Kidney (tissue), 14 donors: ENCODE results near the gene CSNK1G3. TPM values are rescaled to one million over a fixed set of nuclear protein-coding genes. Genes with fewer than 3 reads are reported as not detected.

Experiments used
- DNase-seq, 5 donors: peaks; one replicate each; pipeline ENCODE4 v3.0.0-alpha.2; 2013 to 2020
- FAIRE-seq: peaks from 2 replicates; lab custom pipeline; 2012; peaks lifted over from hg19 to GRCh38; lab: Jason Lieb, UNC
- H3K27ac ChIP-seq, 2 donors: one replicate each; pipeline ENCODE4 v1.7.0; 2013; ENCODE audit warnings: low read depth in 2 of 2, low read length in 2 of 2, inconsistent platforms in 1 of 2
- H3K27me3 ChIP-seq: one replicate; pipeline ENCODE4 v1.7.1; 2013; ENCODE audit warnings: low read length, inconsistent platforms; ENCODE audit not compliant: control insufficient read depth, insufficient read depth
- H3K36me3 ChIP-seq, 3 donors: one replicate each; pipeline versions ENCODE4 v1.7.0 to v1.7.1; 2013; ENCODE audit warnings: low read length in 3 of 3, control low read depth in 1 of 3, inconsistent platforms in 1 of 3; ENCODE audit not compliant: insufficient read depth in 3 of 3, control insufficient read depth in 2 of 3
- H3K4me1 ChIP-seq, 3 donors: one replicate each; pipeline versions ENCODE4 v1.7.0 to v1.7.1; 2013; ENCODE audit warnings: low read length in 3 of 3, inconsistent platforms in 1 of 3, low read depth in 1 of 3; ENCODE audit not compliant: control insufficient read depth in 2 of 3, insufficient read depth in 2 of 3
- H3K4me3 ChIP-seq, 3 donors: one replicate each; pipeline versions ENCODE4 v1.7.0 to v1.8.1; 2013; ENCODE audit warnings: low read length in 3 of 3, control low read depth in 1 of 3, inconsistent platforms in 1 of 3
- H3K9ac ChIP-seq, 3 donors: one replicate each; pipeline versions ENCODE4 v1.7.0 to v1.7.1; 2013; ENCODE audit warnings: low read length in 3 of 3, control low read depth in 1 of 3, inconsistent platforms in 1 of 3
- H3K9me3 ChIP-seq, 3 donors: one replicate each; pipeline versions ENCODE4 v1.7.0 to v1.7.1; 2013; ENCODE audit warnings: low read length in 3 of 3, control low read depth in 1 of 3, inconsistent platforms in 1 of 3; ENCODE audit not compliant: control insufficient read depth in 2 of 3, insufficient read depth in 1 of 3
- intact Hi-C: fragments of 100-400 bp; cut with DNase I; formaldehyde crosslinking; loops from one replicate; pipeline ENCODE4 v1.11.1; 2022
- polyA plus RNA-seq: library from polyadenylated mRNA; stranded (reverse); fragments of 350-450 nt; fragmentation: Illumina TruSeq; extraction: RNeasy Lipid Tissue Mini Kit (QIAGEN cat#74804); gene quantifications from one replicate; pipeline ENCODE4 v1.2.3, GENCODE V29; 2014; ENCODE audit warnings: low read depth, low replicate concordance; ENCODE audit not compliant: insufficient read depth
- total RNA-seq: library from RNA; stranded (reverse); fragmentation: NEBNext Ultra II Directional; extraction: Animal tissue kit (Norgen Biotek cat#: 25700); gene quantifications from one replicate; pipeline ENCODE4 v1.2.1, GENCODE V29; 2021
- TF ChIP-seq, protein P1 (sequence below): IDR thresholded peaks from 3 replicates; pipeline ENCODE4 v1.5.1; 2012; ENCODE audit warnings: mild to moderate bottlenecking, moderate library complexity, borderline replicate concordance; ENCODE audit not compliant: insufficient read depth; ENCODE audit errors: extremely low read depth
- donor health status: control.
- donor health status: control.
- donor health status: control.
- donor health status: control.
- donor health status: control.
- donor health status: DM: yes; HTN: yes; CAD: no.
- donor health status: Normal renal cell carcinoma (clear cell type).

CSNK1G3 gene
- total and polyA plus RNA-seq, 2 donors from 2014 or later, result 8.1 to 39.1 TPM

- peak; percentile 3 for FAIRE-seq
Observed at GRCh38 chr5:123599171-123599570, 87.2 kb downstream of the CSNK1G3 start.

DNA sequence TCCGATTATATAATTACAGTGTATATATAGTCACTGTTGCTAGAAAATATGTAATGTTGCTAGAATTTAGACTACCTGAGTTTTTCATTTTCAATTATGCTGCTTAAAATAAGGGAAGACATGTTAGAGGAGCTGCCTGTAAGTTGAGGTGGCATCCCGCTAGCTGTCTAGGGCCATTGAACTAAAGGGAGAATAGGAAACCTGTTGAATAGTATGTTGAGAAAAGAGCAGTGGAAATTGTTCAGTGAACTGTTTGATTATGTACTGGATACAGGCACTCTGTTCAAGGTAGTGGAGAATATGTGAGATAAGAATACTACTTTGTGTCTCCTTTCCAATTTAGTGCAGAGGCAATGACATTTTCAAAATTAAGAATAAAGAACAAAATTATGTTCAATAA is 89.6 kb downstream of the CSNK1G3 start:
- intact Hi-C loops, result no loop called here
- no peak for FAIRE-seq

More at GRCh38 chr5:123599171-123599570, 87.2 kb downstream of the CSNK1G3 start:
- intact Hi-C loops, result no loop called here
- Histone ChIP-seq H3K4me1 (no peaks in the 10 kb centered on the region), H3K9me3 (no peaks in the 10 kb centered on the region), H3K27ac (no peak overlapping the region), H3K9ac (no peak overlapping the region), H3K27me3 (no peaks in the 10 kb centered on the region), H3K4me3 (no peak overlapping the region), H3K36me3 (no peaks in the 10 kb centered on the region)
- no peak for DNase-seq
- TF ChIP-seq, protein P1, sequence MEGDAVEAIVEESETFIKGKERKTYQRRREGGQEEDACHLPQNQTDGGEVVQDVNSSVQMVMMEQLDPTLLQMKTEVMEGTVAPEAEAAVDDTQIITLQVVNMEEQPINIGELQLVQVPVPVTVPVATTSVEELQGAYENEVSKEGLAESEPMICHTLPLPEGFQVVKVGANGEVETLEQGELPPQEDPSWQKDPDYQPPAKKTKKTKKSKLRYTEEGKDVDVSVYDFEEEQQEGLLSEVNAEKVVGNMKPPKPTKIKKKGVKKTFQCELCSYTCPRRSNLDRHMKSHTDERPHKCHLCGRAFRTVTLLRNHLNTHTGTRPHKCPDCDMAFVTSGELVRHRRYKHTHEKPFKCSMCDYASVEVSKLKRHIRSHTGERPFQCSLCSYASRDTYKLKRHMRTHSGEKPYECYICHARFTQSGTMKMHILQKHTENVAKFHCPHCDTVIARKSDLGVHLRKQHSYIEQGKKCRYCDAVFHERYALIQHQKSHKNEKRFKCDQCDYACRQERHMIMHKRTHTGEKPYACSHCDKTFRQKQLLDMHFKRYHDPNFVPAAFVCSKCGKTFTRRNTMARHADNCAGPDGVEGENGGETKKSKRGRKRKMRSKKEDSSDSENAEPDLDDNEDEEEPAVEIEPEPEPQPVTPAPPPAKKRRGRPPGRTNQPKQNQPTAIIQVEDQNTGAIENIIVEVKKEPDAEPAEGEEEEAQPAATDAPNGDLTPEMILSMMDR, result no peak

GRCh38 chr5:123605822-123606221 is 93.8 kb downstream of the CSNK1G3 start:
- no peak for DNase-seq

More for the DNA sequence above, 89.6 kb downstream of the CSNK1G3 start:
- DNase-seq, result no peak
- no peaks in the 10 kb centered on the region for H3K36me3 ChIP-seq
- no peak overlapping the region for H3K27ac ChIP-seq
- no peak overlapping the region for H3K9ac ChIP-seq
- no peaks in the 10 kb centered on the region for H3K4me1 ChIP-seq
- no peak overlapping the region for H3K4me3 ChIP-seq
- TF ChIP-seq, protein P1, result no peak
- H3K9me3 ChIP-seq, result no peaks in the 10 kb centered on the region
- H3K27me3 ChIP-seq, result no peaks in the 10 kb centered on the region

More at GRCh38 chr5:123605822-123606221, 93.8 kb downstream of the CSNK1G3 start:
- intact Hi-C loops, result no loop called here
- Histone ChIP-seq H3K4me3 (no peak overlapping the region), H3K27ac (no peak overlapping the region), H3K9me3 (no peaks in the 10 kb centered on the region), H3K9ac (no peak overlapping the region), H3K27me3 (no peaks in the 10 kb centered on the region), H3K36me3 (peaks cover 0 to 4% (median 0%) of the 10 kb centered on the region in 3 donors), H3K4me1 (no peaks in the 10 kb centered on the region)
- TF ChIP-seq, protein P1, result no peak
- peak; percentile 13 for FAIRE-seq
